AG10803 (cell line): ENCODE data around the gene TYMS.
A peak's percentile ranks its signal among the peaks of the same experiment; 100 is the strongest.

ENCODE experiments used
- DNase-seq: peaks from one replicate; pipeline ENCODE4 v3.0.0; 2010; ENCODE audit warnings: low read depth
- H3K4me3 ChIP-seq: 2 replicates; pipeline ENCODE4 v1.5.1; 2011; ENCODE audit warnings: mild to moderate bottlenecking, low read length, control low read depth
- TF ChIP-seq, protein P1 (sequence below): conservative IDR thresholded peaks from 2 replicates; pipeline ENCODE4 v1.5.1; 2011; ENCODE audit warnings: mild to moderate bottlenecking, low read length, control low read depth, inconsistent platforms

Gene TYMS

DNA sequence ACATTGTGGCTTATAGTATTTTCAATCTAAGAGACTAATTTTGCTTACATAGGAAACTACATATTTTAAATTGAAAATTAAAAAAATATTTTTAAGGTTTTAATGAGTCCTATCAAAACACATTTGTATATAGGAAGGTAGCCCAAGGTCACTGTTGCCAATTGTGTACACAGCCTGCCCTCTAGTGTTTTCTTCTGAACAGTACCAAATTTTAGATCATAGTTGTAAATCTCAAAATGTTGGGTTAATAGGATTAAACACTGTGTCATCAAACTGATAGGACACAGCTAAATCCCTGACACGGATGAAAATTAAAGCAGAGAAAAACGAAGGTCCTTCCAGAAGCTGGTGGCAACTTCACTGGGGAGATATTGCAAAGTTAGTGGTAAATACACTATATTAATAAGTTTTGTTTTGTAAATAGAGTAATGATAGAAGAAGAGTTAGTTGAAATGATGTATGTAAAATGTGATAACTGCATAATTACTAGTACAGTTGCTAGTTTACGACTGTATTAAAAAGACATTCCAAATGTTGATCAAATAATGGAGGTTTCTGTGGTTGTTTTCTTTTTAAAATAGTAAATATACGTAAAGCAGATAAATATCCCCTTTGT lies 41.0 kb upstream of the TYMS start:
- peak; percentile 61 for DNase-seq
- TF ChIP-seq, protein P1, sequence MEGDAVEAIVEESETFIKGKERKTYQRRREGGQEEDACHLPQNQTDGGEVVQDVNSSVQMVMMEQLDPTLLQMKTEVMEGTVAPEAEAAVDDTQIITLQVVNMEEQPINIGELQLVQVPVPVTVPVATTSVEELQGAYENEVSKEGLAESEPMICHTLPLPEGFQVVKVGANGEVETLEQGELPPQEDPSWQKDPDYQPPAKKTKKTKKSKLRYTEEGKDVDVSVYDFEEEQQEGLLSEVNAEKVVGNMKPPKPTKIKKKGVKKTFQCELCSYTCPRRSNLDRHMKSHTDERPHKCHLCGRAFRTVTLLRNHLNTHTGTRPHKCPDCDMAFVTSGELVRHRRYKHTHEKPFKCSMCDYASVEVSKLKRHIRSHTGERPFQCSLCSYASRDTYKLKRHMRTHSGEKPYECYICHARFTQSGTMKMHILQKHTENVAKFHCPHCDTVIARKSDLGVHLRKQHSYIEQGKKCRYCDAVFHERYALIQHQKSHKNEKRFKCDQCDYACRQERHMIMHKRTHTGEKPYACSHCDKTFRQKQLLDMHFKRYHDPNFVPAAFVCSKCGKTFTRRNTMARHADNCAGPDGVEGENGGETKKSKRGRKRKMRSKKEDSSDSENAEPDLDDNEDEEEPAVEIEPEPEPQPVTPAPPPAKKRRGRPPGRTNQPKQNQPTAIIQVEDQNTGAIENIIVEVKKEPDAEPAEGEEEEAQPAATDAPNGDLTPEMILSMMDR = peak; percentile 82
- H3K4me3 ChIP-seq = no peak overlapping the region

DNA sequence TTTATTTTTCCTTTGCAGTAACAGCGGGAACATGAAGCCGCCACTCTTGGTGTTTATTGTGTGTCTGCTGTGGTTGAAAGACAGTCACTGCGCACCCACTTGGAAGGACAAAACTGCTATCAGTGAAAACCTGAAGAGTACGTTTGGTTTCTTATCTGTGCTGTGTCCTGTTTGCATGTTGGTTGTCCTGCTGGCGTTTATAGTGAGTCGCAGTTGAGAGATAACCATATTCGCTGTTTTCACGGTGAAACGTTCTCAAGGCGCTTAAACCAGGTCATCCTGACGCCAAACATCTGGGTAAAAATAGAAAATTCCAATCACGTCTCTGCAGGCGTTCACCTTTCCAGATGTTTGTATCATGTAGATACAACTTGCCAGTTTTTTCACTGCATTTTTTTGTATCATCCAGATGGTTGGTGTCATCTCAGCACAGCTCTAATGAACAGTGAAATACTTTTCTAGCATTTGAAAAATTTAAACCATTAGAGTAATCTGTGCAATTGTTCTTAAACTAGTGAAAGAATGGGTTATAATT lies 39.4 kb upstream of the TYMS start:
- TF ChIP-seq, protein P1 = no peak
- DNase-seq = no peak
- H3K4me3 ChIP-seq = no peak overlapping the region

DNA sequence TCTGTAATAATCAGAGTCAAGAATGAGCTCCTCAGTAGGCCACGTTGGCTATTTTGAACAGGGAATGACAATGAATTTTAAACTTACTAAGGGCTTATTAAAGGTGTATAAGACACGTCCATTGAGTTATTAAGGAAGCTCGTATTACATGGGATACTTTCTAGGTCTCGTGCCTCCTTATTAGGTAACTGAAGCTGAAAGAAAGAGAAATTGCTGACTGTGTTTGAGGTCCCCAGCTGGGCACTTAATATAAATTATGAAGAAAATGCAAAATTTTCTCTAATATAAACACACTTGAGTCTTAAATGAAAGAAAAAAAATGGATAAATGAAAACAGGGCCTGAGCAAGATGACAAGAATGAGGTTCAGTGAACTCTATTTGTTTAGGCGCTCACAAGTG lies 38.8 kb upstream of the TYMS start:
- H3K4me3 ChIP-seq = no peak overlapping the region
- TF ChIP-seq, protein P1 = no peak
- DNase-seq = no peak

DNA sequence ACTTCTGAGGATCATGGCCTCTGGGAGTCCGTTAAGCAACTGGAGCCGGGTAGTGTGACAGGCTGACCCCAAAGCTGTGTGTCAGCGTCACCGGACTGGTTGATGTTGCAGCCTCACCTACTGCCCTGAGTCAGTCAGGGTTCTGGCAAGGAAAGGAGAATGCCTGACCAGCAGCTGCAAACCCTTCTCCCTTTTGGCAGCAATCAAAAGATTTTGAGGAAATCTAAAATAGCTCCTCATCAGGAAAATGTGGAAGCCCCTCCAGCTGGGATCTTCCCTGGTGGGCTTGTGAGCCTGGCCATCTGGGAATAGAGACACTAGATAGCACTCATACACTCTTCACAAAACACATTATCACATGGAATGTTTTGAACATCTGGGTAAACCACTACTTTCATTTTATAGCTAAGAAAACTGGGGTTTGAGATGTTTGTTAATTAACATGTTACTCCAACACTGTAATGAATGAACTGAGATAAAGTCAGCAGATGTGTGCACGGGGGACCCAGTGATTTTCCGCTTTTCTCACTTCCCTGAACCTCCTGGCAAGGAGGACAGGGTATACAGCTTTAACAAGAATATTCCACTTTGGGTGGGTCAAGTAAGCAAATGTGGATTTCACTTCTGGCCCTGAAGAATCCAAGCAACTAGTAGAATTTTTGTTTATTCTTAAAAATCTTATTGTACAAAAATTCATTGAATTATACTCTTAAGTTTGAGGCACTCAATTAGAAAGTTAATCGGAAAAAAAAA lies 36.0 kb upstream of the TYMS start:
- DNase-seq = peak; percentile 62
- no peak overlapping the region for H3K4me3 ChIP-seq

DNA sequence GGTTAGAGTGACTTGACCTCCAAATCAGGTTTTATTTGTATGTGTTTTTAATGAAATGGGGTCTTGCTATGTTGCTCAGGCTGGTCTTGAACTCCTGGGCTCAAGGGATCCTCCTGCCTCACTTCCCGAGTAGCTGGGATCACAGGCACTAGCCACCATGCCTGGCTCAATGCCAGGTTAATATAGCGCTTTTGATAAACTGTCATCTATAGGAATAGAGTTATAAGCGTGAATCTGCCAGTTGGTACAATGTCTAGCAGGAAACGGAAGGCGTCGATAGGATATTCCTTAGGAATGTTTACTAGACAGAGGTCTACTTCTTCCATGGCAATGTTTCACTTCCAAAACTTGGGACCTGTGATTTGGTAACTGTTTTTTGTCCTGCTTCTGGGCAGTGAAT lies 35.2 kb upstream of the TYMS start:
- no peak for DNase-seq
- TF ChIP-seq, protein P1 = no peak
- H3K4me3 ChIP-seq = no peak overlapping the region

More for the DNA sequence above, 36.0 kb upstream of the TYMS start:
- TF ChIP-seq, protein P1 = no peak

DNA sequence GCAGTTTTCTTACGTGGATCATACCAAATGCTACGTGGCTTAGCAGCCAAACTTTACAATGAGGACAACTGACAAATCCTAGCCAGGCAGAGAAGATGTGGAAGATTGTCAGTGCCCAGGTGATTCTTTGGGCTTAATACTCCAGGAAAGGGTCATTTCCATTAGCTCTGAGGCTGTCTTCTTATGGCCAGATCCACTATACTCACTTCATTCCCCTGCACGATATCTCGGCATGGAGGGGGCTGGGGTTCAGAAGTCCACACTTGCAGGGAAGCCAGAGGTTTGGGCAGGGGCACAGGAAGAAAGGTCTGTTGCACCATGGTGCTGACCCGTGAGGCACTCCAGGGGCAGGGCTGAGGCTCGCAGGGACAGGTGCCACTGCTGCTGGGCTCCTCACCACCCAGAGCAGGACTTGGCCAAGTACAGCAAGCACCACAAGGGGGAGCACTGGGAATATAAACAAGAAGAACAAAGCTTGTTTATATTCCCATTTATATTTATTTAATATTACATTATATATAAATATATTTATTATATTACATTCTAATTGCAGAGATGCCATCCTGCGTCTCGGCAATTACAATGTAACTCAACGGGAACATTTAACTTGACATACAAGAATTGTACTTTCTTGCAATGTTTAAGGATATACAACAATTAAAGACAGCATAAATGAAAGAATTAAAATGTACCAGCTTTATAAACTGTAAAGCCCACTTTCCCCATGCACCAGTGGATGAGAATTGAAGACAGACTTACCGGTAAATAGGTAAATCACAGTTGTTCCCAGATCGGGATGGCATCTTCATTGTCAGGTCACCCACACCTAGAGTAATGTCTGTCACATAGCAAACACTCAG lies 33.5 kb upstream of the TYMS start:
- peak; percentile 76 for DNase-seq
- no peak overlapping the region for H3K4me3 ChIP-seq
- TF ChIP-seq, protein P1 = peak; percentile 80
